IMR-90 (cell line): ENCODE results near the gene SPAG16. TPM values are rescaled to one million over a fixed set of nuclear protein-coding genes. Genes with fewer than 3 reads are reported as not detected.

Experiments
- ATAC-seq: fragments of 200-7000 bp; cut with Tn5 transposase; 2 replicates; pipeline ENCODE4 v1.9.1; 2020; ENCODE audit warnings: low read depth, mild to moderate bottlenecking, moderate library complexity
- BruUV-seq: library from RNA; stranded (reverse); fragments of 400-500 nt; replicated peaks from 2 replicates; lab custom pipeline; 2021; lab: Mats Ljungman, UMichigan
- CTCF ChIA-PET: fragments of 300-600 bp; formaldehyde crosslinking; extraction: SDS; loops from one replicate; lab custom pipeline; 2021; ENCODE audit warnings: antibody characterized with exemption; lab: Yijun Ruan, JAX
- POLR2A ChIA-PET: fragments of 300-600 bp; sonication (Branson Sonifier 250); formaldehyde crosslinking; loops from one replicate; lab custom pipeline; 2022; ENCODE audit warnings: antibody characterized with exemption; ENCODE audit not compliant: unreplicated experiment; lab: Charles Lee
- DNase-seq: peaks from one replicate; pipeline ENCODE4 v3.0.0; 2013
- H2AFZ ChIP-seq: replicated peaks from 2 replicates; pipeline ENCODE3; 2013; ENCODE audit warnings: low read length, mild to moderate bottlenecking; ENCODE audit not compliant: poor library complexity
- H2AK5ac ChIP-seq: 2 replicates; pipeline ENCODE4 v1.6.1; 2013; ENCODE audit warnings: low read depth, low read length, inconsistent platforms
- H2AK9ac ChIP-seq: replicated peaks from 2 replicates; pipeline ENCODE3; 2013; ENCODE audit warnings: mild to moderate bottlenecking, low read depth, low read length, moderate library complexity; ENCODE audit not compliant: poor library complexity
- H2BK120ac ChIP-seq: 2 replicates; pipeline ENCODE4 v1.6.1; 2013; ENCODE audit warnings: low read depth, low read length, inconsistent platforms
- H2BK15ac ChIP-seq: 3 replicates; pipeline ENCODE4 v1.6.1; 2013; ENCODE audit warnings: low read depth, low read length, inconsistent platforms
- H2BK20ac ChIP-seq: 2 replicates; pipeline ENCODE4 v1.6.1; 2013; ENCODE audit warnings: low read depth, mild to moderate bottlenecking, inconsistent platforms, low read length, moderate library complexity
- H2BK5ac ChIP-seq: 2 replicates; pipeline ENCODE4 v1.6.1; 2013; ENCODE audit warnings: mild to moderate bottlenecking, low read depth, low read length, inconsistent platforms; ENCODE audit not compliant: poor library complexity, severe bottlenecking
- H3K14ac ChIP-seq: replicated peaks from 2 replicates; pipeline ENCODE4 v1.6.1; 2013; ENCODE audit warnings: low read depth, low read length, inconsistent platforms
- H3K18ac ChIP-seq: 2 replicates; pipeline ENCODE4 v1.6.1; 2013; ENCODE audit warnings: low read depth, low read length, control low read depth
- H3K23ac ChIP-seq: 2 replicates; pipeline ENCODE4 v1.6.1; 2013; ENCODE audit warnings: low read depth, low read length, inconsistent platforms
- H3K27ac ChIP-seq: 2 replicates; pipeline ENCODE4 v1.5.1; 2013; ENCODE audit warnings: mild to moderate bottlenecking, control low read depth, low read length; ENCODE audit not compliant: insufficient read depth
- H3K27me3 ChIP-seq: 2 replicates; pipeline ENCODE4 v1.6.1; 2013; ENCODE audit warnings: low read length; ENCODE audit not compliant: control insufficient read depth, insufficient read depth
- H3K36me3 ChIP-seq: 2 replicates; pipeline ENCODE4 v1.6.1; 2013; ENCODE audit warnings: low read length, mixed read lengths; ENCODE audit not compliant: control insufficient read depth, insufficient read depth
- H3K4ac ChIP-seq: 2 replicates; pipeline ENCODE4 v1.6.1; 2013; ENCODE audit warnings: low read depth, low read length, inconsistent platforms
- H3K4me1 ChIP-seq: 2 replicates; pipeline ENCODE4 v1.6.1; 2013; ENCODE audit warnings: low read length, mixed read lengths; ENCODE audit not compliant: control insufficient read depth, insufficient read depth
- H3K4me2 ChIP-seq: 2 replicates; pipeline ENCODE4 v1.6.1; 2013; ENCODE audit warnings: low read depth, mild to moderate bottlenecking, control low read depth, low read length, moderate library complexity
- H3K4me3 ChIP-seq: 2 replicates; pipeline ENCODE4 v1.5.1; 2013; ENCODE audit warnings: low read depth, mild to moderate bottlenecking, control low read depth, low read length, moderate library complexity; ENCODE audit not compliant: insufficient read depth
- H3K56ac ChIP-seq: 2 replicates; pipeline ENCODE4 v1.6.1; 2013; ENCODE audit warnings: low read length, inconsistent platforms; ENCODE audit not compliant: insufficient read depth; ENCODE audit errors: extremely low read depth
- H3K79me1 ChIP-seq, 2 experiments: 2 replicates each; pipeline ENCODE4 v1.6.1; 2013; ENCODE audit warnings: low read length in 2 of 2, inconsistent platforms in 1 of 2, low read depth in 1 of 2
- H3K9ac ChIP-seq: 2 replicates; pipeline ENCODE4 v1.6.1; 2013; ENCODE audit warnings: low read depth, low read length, control low read depth
- H3K9me1 ChIP-seq: 2 replicates; pipeline ENCODE4 v1.6.1; 2013; ENCODE audit warnings: low read length, inconsistent platforms; ENCODE audit not compliant: insufficient read depth
- H3K9me3 ChIP-seq: 2 replicates; pipeline ENCODE4 v1.6.1; 2013; ENCODE audit warnings: low read length; ENCODE audit not compliant: control insufficient read depth, insufficient read depth
- H4K20me1 ChIP-seq: 2 replicates; pipeline ENCODE4 v1.6.1; 2013; ENCODE audit warnings: low read length, inconsistent platforms; ENCODE audit not compliant: insufficient read depth
- H4K5ac ChIP-seq: 2 replicates; pipeline ENCODE4 v1.6.1; 2013; ENCODE audit warnings: mild to moderate bottlenecking, low read depth, low read length, control low read depth
- H4K8ac ChIP-seq, 2 experiments: 2 replicates each; pipeline ENCODE4 v1.6.1; 2013; ENCODE audit warnings: low read depth in 2 of 2, low read length in 2 of 2, control low read depth in 1 of 2, inconsistent platforms in 1 of 2
- H4K91ac ChIP-seq: 2 replicates; pipeline ENCODE4 v1.6.1; 2013; ENCODE audit warnings: low read depth, low read length, inconsistent platforms; ENCODE audit not compliant: insufficient read depth
- SMC3 ChIP-seq: fragments of 150-350 bp; IDR thresholded peaks from 2 replicates; pipeline ENCODE4 v1.6.1; 2016; ENCODE audit warnings: low read depth, mild to moderate bottlenecking, antibody characterized with exemption, low read length, moderate library complexity
- WGBS, 2 experiments: methylation state at CpG; one replicate each; pipeline versions ENCODE4 v1.1.5 to v1.1.7; 2013; ENCODE audit warnings: missing lambda C conversion rate in 2 of 2; ENCODE audit not compliant: insufficient read length in 1 of 2; ENCODE audit errors: extremely low coverage in 2 of 2; 5-methylcytosine and 5-hydroxymethylcytosine counted together
- dilution Hi-C: fragments of 300-500 bp; cut with HindIII; formaldehyde crosslinking; loops from one replicate; pipeline ENCODE4 v1.14.3; 2018; ENCODE audit warnings: low sequenced_read_pairs; ENCODE audit not compliant: unreplicated experiment
- in situ Hi-C: fragments of 300-500 bp; cut with MboI; formaldehyde crosslinking; loops from 3 replicates; pipeline ENCODE4 v1.14.3; 2019; ENCODE audit warnings: low sequenced_read_pairs, inconsistent platforms, mixed read lengths
- intact Hi-C: fragments of 100-400 bp; cut with micrococcal nuclease; formaldehyde crosslinking; loops from 2 replicates; pipeline ENCODE4 v1.10.0; 2022
- polyA plus RNA-seq, 3 experiments: library from polyadenylated mRNA; depleted of rRNA; stranded (reverse); fragments of >200 nt; gene quantifications; 2 replicates each; pipeline ENCODE4 v1.2.3, GENCODE V29; 2012; ENCODE audit warnings: low replicate concordance in 1 of 3
- total RNA-seq: library from RNA; depleted of rRNA; stranded (reverse); fragments of >200 nt; gene quantifications from 2 replicates; pipeline ENCODE4 v1.2.3, GENCODE V29; 2012

The SPAG16 gene
- total and polyA plus RNA-seq, 2 of the 4 experiments (the other 2 are of a cell fraction): 7.3 to 13.5 TPM

DNA sequence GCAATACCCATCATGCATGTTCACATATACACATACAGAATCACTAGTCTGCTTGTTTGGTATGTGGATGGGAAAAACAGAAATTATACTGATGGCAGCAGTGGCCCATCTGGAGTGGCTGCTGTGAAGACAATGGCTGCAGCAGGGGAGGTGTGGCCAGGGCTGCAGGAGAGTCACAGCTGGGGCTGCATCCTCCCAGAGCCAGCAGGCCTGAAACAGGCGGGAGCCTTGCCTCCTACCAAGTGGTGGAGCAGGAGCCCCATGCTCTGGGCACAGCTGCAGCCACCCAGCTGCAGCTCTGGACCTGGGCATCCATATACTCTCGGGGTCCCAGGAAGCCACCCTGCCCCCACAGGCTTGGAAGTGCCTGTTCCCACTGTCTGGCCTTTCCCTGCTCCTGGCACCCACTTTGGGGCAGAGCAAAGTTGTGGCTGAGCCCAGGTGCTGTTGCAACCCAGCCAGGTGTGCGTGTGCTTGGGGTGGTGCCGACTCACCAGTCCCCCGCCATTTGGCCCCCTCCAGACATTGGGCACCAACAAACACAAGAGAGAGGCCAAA lies 136.6 kb downstream of the SPAG16 start:
- H2AFZ ChIP-seq: peak overlapping the region; percentile 51
- H2BK20ac ChIP-seq: no peak overlapping the region
- ChIA-PET POLR2A (no interaction called here), CTCF (no interaction called here)
- H4K5ac ChIP-seq: no peak overlapping the region
- H4K20me1 ChIP-seq: no peaks in the 10 kb centered on the region
- H3K79me1 ChIP-seq: no peaks in the 10 kb centered on the region
- H3K9me3 ChIP-seq: no peaks in the 10 kb centered on the region
- no peak overlapping the region for H4K91ac ChIP-seq
- intact Hi-C loops: no loop called here
- no peaks in the 10 kb centered on the region for H3K27me3 ChIP-seq
- no peak for DNase-seq
- H3K4me3 ChIP-seq: no peak overlapping the region
- H3K9me1 ChIP-seq: no peaks in the 10 kb centered on the region
- H3K9ac ChIP-seq: no peak overlapping the region
- no peak overlapping the region for H3K4ac ChIP-seq
- no peak overlapping the region for H3K4me2 ChIP-seq
- no peak overlapping the region for H2BK5ac ChIP-seq
- H3K4me1 ChIP-seq: no peaks in the 10 kb centered on the region
- WGBS, 2 experiments: 50% methylated on average over 1 of the region's 5 CpGs; no CpG with 5 or more reads in 1 of the 2 experiments
- dilution Hi-C loops: no loop called here
- H4K8ac ChIP-seq: no peak overlapping the region
- no peak overlapping the region for H3K27ac ChIP-seq
- no peak overlapping the region for H3K56ac ChIP-seq
- no peaks in the 10 kb centered on the region for H3K36me3 ChIP-seq
- no peak overlapping the region for H2BK120ac ChIP-seq
- H3K18ac ChIP-seq: no peak overlapping the region
- no peak overlapping the region for H3K23ac ChIP-seq
- TF ChIP-seq SMC3: no peak
- H2AK9ac ChIP-seq: no peak overlapping the region
- BruUV-seq: no TSS peak
- H2BK15ac ChIP-seq: no peak overlapping the region
- H3K14ac ChIP-seq: no peak overlapping the region
- no peak overlapping the region for H2AK5ac ChIP-seq
- in situ Hi-C loops: no loop called here
- ATAC-seq: peak; percentile 42; the same call in 1 of the 2 replicates
